Measurements from ENCODE around the gene RPS3. TPM values are rescaled to one million over a fixed set of nuclear protein-coding genes. Genes with fewer than 3 reads are reported as not detected.

The RPS3 gene
- total RNA-seq, 1 donor from 2014 or later, result 511 TPM

- no peak for TF ChIP-seq CTCF (IDR thresholded peaks at IDR 0.05)
- no peak for DNase-seq (ENCODE audit: low spot score in 2 of 2)
- peak overlapping the region in 1 of 2 donors; percentile 31 for H3K27ac ChIP-seq
These were observed 14.5 kb downstream of the RPS3 start for GRCh38 chr11:75413864-75414263.

DNA sequence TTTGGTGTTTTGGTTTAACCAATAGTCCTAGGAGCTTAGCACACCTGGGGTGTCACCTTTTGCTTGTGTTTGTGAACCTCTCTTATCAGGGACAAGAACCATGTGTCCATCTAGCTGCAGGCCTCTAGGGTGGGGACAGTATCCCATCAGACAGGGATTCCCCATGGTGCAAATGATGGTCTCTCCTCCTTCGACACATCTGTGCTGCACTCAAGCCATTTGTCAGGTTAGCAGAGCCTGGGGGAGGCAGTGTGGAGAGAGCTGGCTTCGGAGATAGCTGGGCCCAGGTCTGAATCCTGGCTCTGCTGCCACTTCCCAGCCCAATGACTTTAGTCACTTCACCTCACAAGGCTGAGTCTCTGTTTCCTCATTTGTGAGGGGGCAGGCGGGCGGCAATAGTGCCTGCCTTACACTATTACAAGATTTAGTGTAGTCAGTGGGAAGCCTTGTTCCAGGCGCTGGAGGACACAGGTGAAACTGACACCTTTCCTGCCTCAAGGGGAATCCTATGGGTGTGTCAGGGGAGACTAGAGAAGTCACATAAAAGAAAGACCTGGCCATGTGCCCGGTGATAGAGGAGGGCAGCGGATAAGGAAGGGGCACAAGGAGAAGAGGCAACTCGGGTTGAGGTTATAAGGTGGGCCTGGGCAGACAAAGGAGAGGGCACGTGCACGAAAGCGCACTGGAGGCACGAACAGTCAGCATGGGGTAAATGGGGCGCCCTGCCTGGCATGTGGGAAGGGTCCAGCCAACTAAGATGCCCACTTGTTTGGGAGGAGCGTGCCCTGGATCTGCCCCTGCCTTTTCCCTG lies 21.1 kb downstream of the RPS3 start:
- no peak overlapping the region for H3K4me3 ChIP-seq
- peaks cover 0 to 11% of the 10 kb centered on the region in 2 donors for H3K36me3 ChIP-seq
- H3K4me1 ChIP-seq, result peaks cover 10 to 23% of the 10 kb centered on the region in 2 donors
- intact Hi-C loops (cut with DNase I), result loop anchor here (10.0 kb wide), 1 partner anchor 394 kb away; the partner anchor contains the start of gene UVRAG
- peak overlapping the region; percentile 91 to 94 for H3K27ac ChIP-seq
- no peak for TF ChIP-seq CTCF (IDR thresholded peaks at IDR 0.05)
- H3K9me3 ChIP-seq, result no peaks in the 10 kb centered on the region
- no peaks in the 10 kb centered on the region for H3K27me3 ChIP-seq
- no peak for DNase-seq (ENCODE audit: low spot score in 2 of 2)

More at GRCh38 chr11:75413864-75414263, 14.5 kb downstream of the RPS3 start:
- no peak overlapping the region for H3K4me3 ChIP-seq
- no peaks in the 10 kb centered on the region for H3K27me3 ChIP-seq
- intact Hi-C loops (cut with DNase I), result loop anchor here (10.0 kb wide), 1 partner anchor 1371 kb away; the partner anchor contains the start of gene TSKU
- peaks cover 9 to 14% of the 10 kb centered on the region in 2 donors for H3K36me3 ChIP-seq
- peaks cover 4 to 15% of the 10 kb centered on the region in 2 donors for H3K4me1 ChIP-seq
- H3K9me3 ChIP-seq, result no peaks in the 10 kb centered on the region

- intact Hi-C loops (cut with DNase I), result loop anchor here (10.0 kb wide), 1 partner anchor 394 kb away; the partner anchor contains the start of gene UVRAG
- no peak for DNase-seq (ENCODE audit: low spot score in 2 of 2)
These were observed 21.8 kb downstream of the RPS3 start for GRCh38 chr11:75421035-75421602.

GRCh38 chr11:75421902-75422247 lies 22.6 kb downstream of the RPS3 start:
- H3K27me3 ChIP-seq, result no peaks in the 10 kb centered on the region
- peaks cover 10 to 23% of the 10 kb centered on the region in 2 donors for H3K4me1 ChIP-seq
- H3K36me3 ChIP-seq, result peaks cover 0 to 11% of the 10 kb centered on the region in 2 donors
- intact Hi-C loops (cut with DNase I), result loop anchor here (10.0 kb wide), 1 partner anchor 393 kb away; the partner anchor contains the start of gene UVRAG
- H3K4me3 ChIP-seq, result no peak overlapping the region
- H3K9me3 ChIP-seq, result no peaks in the 10 kb centered on the region
- peak overlapping the region; percentile 61 to 91 for H3K27ac ChIP-seq
- no peak for DNase-seq (ENCODE audit: low spot score in 2 of 2)
- TF ChIP-seq CTCF (IDR thresholded peaks at IDR 0.05), result no peak

More at GRCh38 chr11:75421035-75421602, 21.8 kb downstream of the RPS3 start:
- Histone ChIP-seq H3K36me3 (peaks cover 0 to 11% of the 10 kb centered on the region in 2 donors), H3K27ac (peak overlapping the region; percentile 91 to 94), H3K4me3 (no peak overlapping the region), H3K27me3 (no peaks in the 10 kb centered on the region), H3K4me1 (peaks cover 10 to 23% of the 10 kb centered on the region in 2 donors), H3K9me3 (no peaks in the 10 kb centered on the region)
- no peak for TF ChIP-seq CTCF (IDR thresholded peaks at IDR 0.05)

DNA sequence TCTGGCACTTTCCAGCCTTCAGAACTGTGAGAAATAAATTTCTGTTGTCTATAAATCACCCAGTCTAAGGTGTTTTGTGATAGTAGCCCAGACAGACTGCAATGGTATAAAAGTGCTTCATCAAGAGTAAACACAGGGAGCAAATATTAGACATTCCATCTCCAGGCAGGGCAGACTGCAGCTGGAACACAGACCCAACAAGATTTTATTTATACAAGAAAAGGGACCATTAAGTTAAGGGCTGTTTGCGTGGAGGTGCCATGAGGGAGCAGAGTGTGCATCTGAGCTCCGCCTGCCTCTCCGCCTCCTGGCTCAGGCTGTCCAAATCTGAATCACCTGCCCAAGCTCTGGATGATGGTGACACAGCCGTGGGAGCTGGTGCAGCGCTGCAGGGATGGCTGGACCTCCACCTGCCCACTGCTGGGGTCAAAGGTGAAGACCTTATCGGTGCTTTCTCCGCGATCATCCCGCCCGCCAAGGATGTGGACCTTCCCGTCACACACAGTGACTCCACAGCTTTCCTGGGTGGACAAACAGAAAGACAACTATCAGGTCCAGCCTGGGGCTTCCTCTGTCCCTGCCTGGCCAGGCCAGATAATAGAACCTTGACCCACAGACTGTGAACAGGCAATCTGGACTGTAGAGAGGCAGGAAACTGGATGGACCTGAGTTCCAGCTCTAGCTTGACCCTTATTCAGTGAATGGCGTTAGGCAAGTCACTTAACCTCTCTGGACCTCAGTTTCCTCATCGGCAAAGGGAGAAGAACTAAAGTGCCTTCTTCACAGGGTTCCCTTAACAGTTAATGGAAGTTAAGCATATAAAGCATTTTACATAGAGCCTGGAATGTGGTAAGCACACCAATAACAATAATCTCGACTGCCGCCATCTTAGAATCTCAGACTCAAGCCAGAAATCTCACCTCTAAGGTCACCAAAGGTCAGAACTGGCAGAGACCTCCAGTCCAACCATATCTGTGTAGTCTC lies 23.2 kb downstream of the RPS3 start:
- Histone ChIP-seq H3K27ac (peak overlapping the region; percentile 61 to 91), H3K4me1 (peaks cover 10 to 21% of the 10 kb centered on the region in 2 donors)

More for the DNA sequence above, 23.2 kb downstream of the RPS3 start:
- intact Hi-C loops (cut with DNase I), result loop anchor here (10.0 kb wide), 1 partner anchor 392 kb away; the partner anchor contains the start of gene UVRAG
- no peaks in the 10 kb centered on the region for H3K27me3 ChIP-seq
- H3K4me3 ChIP-seq, result no peak overlapping the region
- TF ChIP-seq CTCF (IDR thresholded peaks at IDR 0.05), result no peak
- no peaks in the 10 kb centered on the region for H3K9me3 ChIP-seq
- DNase-seq (ENCODE audit: low spot score in 2 of 2), result no peak
- peaks cover 0 to 11% of the 10 kb centered on the region in 2 donors for H3K36me3 ChIP-seq

All from ascending aorta (tissue), 2 donors.